ENCODE data around the gene LAYN. TPM values are rescaled to one million over a fixed set of nuclear protein-coding genes. Genes with fewer than 3 reads are reported as not detected.

The LAYN gene
- total and polyA plus RNA-seq, 7 donors, result 0.60 to 12.6 (median 8.0) TPM

DNA sequence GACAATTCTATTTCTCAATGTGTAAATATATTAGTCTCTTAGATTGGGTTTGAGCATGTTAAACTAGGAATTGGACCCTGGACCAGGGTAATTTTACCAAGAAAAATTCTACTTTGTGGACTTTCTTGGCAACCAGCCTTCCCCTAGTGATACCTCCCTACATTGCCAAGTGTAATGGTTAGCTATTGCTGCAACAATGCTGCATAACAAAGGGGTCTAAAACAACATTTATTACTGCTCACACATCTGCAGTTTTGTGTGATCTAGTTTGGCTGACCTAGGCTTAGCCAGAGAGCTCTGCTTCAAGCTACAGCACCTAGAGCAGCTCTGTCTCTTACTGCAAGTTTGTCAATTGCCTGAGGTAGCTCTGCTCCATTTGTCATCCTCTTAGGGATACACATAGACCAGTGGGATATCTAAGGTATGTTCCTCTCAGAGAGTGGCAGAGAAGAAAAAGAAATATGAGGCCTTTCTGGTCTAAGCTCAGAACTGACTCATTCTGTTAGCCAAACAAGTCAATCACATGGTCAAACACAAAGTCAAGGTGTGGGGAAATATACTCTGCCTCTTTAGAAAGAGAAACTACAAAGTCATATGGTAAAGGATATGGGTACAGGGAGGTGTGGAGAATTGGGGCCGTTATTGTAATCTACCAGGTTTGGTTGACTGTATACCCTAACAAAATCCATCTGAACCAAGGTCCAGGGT, 2.0 kb upstream of the LAYN start:
- H3K27ac ChIP-seq, result no peak overlapping the region
- TF ChIP-seq, protein P1, sequence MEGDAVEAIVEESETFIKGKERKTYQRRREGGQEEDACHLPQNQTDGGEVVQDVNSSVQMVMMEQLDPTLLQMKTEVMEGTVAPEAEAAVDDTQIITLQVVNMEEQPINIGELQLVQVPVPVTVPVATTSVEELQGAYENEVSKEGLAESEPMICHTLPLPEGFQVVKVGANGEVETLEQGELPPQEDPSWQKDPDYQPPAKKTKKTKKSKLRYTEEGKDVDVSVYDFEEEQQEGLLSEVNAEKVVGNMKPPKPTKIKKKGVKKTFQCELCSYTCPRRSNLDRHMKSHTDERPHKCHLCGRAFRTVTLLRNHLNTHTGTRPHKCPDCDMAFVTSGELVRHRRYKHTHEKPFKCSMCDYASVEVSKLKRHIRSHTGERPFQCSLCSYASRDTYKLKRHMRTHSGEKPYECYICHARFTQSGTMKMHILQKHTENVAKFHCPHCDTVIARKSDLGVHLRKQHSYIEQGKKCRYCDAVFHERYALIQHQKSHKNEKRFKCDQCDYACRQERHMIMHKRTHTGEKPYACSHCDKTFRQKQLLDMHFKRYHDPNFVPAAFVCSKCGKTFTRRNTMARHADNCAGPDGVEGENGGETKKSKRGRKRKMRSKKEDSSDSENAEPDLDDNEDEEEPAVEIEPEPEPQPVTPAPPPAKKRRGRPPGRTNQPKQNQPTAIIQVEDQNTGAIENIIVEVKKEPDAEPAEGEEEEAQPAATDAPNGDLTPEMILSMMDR (IDR thresholded peaks at IDR 0.05), result no peak
- H3K4me3 ChIP-seq, result no peak overlapping the region
- H3K9me3 ChIP-seq, result no peaks in the 10 kb centered on the region
- WGBS, 3 donors, result 75 to 94% (median 81%) methylated on average over 1 of the region's 1 CpG
- no peak for DNase-seq
- H3K27me3 ChIP-seq (ENCODE audit: insufficient read depth in 3 of 3, low read length in 2 of 3), result no peaks in the 10 kb centered on the region
- no peak for ATAC-seq
- H3K36me3 ChIP-seq (ENCODE audit: insufficient read depth in 1 of 2, low read depth in 1 of 2), result no peaks in the 10 kb centered on the region
- H3K4me1 ChIP-seq, result peaks cover 8% of the 10 kb centered on the region
- intact Hi-C loops (cut with DNase I), result no loop called here

DNA sequence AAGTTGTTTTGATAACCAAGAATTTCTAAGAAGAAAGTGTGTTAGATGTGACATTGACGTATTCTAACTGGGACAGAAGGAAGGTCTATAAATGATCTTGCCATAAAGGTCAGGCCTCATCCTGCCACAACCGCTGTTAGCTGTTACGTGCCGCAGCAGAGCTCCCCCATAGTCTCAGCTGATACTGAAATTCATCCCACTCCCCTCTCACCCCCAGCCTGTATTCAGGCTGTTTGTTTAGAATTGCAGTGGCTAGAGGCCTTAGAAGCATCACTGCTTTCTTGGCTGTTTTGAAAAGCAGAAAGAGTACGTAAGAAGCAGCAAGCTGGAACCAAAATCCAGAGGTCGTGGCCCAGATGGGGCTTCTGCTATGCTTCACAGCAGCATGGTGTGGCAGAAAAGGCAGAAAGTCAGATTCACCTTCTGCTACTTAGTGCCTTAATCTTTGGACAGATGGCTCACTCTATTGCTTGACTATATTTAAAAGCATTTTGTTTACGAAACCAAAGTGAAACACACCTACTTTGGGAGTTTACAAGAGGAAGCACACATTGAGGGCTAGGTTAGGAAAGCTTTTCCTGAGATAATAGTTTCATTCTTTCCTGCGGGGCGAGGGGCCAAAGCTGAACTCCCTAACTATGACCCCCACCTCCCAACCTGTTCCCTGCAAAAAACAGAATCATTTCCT, 950 bp upstream of the LAYN start:
- ATAC-seq, result no peak
- Histone ChIP-seq H3K36me3 (ENCODE audit: insufficient read depth in 1 of 2, low read depth in 1 of 2) (no peaks in the 10 kb centered on the region), H3K4me1 (peaks cover 8% of the 10 kb centered on the region), H3K27me3 (ENCODE audit: insufficient read depth in 3 of 3, low read length in 2 of 3) (no peaks in the 10 kb centered on the region), H3K9me3 (no peaks in the 10 kb centered on the region), H3K4me3 (peak overlapping the region; percentile 76), H3K27ac (no peak overlapping the region)
- intact Hi-C loops (cut with DNase I), result no loop called here
- 66 to 74% (median 70%) methylated on average over 9 of the region's 9 CpGs for WGBS, 3 donors
- DNase-seq, result no peak
- TF ChIP-seq, protein P1 (IDR thresholded peaks at IDR 0.05), result no peak

DNA sequence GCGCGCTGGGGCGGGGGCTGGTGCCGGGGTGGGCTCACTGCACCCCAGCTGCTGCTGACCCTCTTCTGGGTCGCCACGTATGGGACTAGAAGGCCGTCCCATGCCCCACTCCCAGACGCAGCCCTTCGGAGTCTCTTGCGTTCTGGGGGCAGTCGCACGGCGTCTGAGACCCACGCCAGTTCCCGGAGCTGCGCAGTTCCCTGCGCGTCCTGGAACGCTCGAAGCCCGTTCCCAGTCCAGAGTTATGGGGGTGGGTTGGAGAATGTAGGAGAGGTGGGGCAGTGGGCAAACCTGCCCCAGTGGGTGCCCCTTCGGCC, 375 bp downstream of the LAYN start:
- Histone ChIP-seq H3K4me3 (peak overlapping the region; percentile 76), H3K36me3 (ENCODE audit: insufficient read depth in 1 of 2, low read depth in 1 of 2) (peaks cover 0 to 5% of the 10 kb centered on the region in 2 donors), H3K27me3 (ENCODE audit: insufficient read depth in 3 of 3, low read length in 2 of 3) (no peaks in the 10 kb centered on the region), H3K27ac (peak overlapping the region; percentile 68), H3K4me1 (peaks cover 8% of the 10 kb centered on the region), H3K9me3 (no peaks in the 10 kb centered on the region)
- TF ChIP-seq, protein P1 (IDR thresholded peaks at IDR 0.05), result no peak
- peak; percentile 25 to 62 (median 48) for ATAC-seq
- intact Hi-C loops (cut with DNase I), result no loop called here
- no peak for DNase-seq
- 0 to 2% (median 0%) methylated on average over 20 to 22 of the region's 22 CpGs for WGBS, 3 donors

DNA sequence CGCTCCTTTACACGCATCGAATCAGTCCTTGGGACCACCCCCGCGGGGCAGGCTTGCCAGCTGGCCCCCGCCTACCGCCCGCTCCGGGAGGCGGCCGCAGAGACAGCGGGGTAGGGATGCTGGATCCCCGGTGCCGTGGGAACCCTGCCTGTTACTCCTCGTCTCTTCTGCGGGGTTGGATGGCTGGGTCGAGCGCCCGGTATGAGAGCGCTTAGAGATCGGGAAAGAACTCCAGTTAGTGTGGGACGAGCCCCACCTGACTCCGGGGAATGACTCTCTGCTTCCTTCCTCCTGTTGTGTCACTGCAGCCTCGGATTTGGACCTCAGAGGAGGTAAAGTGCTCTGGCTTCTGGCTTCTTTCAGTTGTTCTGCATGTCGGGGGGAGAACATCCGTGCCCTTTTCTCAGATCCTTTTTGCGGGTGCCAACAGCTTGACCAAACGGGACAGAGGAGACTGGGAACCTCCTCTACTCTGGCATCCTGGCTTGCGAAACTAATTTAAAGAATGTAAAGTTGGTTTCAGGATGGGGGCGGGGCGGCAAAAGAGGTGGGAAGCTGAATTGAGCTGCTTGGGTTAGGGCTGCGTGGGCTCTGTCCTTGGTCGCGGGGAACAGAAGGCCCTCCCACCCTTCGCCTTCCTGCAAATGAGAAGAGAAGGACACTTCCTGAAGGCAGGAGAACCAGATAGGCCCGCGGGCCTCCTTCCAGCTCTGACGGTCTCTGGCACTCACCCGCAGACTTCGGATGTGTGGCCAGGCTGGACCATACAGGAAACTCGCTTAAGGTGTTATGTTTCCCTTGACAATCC, 938 bp downstream of the LAYN start:
- peak overlapping the region; percentile 76 for H3K4me3 ChIP-seq
- H3K36me3 ChIP-seq (ENCODE audit: insufficient read depth in 1 of 2, low read depth in 1 of 2), result peaks cover 0 to 5% of the 10 kb centered on the region in 2 donors
- peaks cover 8% of the 10 kb centered on the region for H3K4me1 ChIP-seq
- no peaks in the 10 kb centered on the region for H3K9me3 ChIP-seq
- TF ChIP-seq, protein P1 (IDR thresholded peaks at IDR 0.05), result no peak
- DNase-seq (peak; percentile 70 to 79), ATAC-seq (peak; percentile 67 to 76 (median 70))
- intact Hi-C loops (cut with DNase I), result no loop called here
- H3K27me3 ChIP-seq (ENCODE audit: insufficient read depth in 3 of 3, low read length in 2 of 3), result no peaks in the 10 kb centered on the region
- 2 to 4% (median 2%) methylated on average over 37 to 41 of the region's 41 CpGs for WGBS, 3 donors
- H3K27ac ChIP-seq, result peak overlapping the region; percentile 68

All from psoas muscle (tissue), 8 donors.